GM15510 (cell line): ENCODE data around the gene TEX48.

ENCODE experiments used
- POLR2A ChIP-seq: IDR thresholded peaks from 3 replicates; pipeline ENCODE4 v1.6.1; 2011; ENCODE audit warnings: borderline replicate concordance; ENCODE audit not compliant: insufficient read length; ENCODE audit errors: extremely low read depth

The TEX48 gene

DNA sequence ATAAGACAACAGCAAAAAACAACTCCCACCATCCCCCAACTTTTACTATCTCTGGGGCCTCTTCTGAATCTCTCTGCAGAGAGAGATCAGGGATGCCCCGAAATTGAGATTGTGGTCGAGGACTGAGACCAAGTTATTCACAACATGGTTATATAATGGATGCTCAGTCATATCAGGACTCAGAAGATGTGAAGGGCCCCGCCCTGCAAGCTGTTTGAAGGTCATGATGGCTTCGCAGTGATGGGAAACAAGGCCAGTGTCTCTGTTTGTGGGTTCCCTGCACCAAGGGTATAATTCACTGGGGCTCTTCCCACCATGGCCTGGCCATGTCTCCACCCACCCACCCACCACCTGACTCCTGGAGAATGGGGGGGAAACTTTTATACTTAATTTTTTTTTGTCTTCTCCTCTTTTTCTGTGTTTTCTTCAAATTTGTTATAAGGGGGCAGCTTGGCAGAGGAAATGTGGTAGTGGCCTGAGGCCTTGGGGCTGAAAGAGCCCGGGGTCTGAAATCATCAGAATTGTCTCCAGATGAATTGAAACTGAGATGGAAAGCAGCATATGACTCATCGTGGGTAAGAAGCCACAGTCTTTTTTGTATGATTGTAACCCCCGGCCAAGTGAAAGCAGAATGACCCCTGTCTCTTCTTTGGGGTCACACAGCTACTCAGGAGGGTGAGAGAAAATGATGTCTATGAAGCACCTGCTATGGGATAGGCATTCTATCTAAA lies 15.0 kb upstream of the TEX48 start:
- no peak for TF ChIP-seq POLR2A

DNA sequence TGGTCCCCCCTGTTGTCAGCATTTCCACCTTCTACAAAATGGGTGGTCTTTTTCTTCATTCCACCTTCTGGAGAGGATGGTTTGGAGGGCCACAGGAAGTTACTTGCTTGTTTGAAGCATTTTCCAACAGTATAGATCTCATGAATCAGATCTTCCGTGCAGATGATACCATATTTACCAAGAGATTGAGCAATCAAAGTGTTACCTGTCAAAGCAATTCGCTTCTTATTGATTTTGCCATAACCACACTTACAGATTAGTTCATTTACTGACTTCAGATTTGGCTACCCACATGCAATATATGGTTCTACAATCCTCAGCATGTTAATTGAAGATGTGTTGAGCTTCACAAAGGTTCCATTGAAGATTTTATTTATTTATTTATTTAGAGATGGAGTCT lies 14.0 kb upstream of the TEX48 start:
- no peak for TF ChIP-seq POLR2A

DNA sequence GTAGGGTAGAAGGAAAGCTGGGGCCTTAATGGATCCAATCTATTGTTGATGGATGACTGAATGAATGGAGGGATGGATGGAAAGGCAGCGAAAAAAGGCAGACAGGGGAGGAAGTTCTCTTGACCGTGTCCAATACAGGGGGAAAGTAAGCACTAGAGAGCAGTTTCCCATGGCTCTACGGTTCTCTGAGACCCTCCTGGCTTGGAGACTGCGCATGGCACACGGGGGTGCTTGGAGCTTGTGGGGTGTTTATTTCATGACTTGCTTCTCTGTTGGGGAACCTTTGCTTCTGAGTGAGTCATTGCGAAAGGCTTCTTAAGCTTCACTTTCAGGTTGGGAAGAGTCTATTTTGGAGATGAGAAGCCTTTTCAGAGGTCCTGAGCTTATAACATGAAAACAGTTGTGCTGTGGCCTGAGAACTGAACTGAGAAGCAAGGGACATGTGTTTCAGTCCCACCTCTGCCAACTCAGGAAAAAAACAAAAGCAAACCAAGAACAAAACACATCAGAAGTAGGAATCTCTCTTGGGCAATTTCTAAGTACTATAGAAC lies 12.8 kb upstream of the TEX48 start:
- no peak for TF ChIP-seq POLR2A

DNA sequence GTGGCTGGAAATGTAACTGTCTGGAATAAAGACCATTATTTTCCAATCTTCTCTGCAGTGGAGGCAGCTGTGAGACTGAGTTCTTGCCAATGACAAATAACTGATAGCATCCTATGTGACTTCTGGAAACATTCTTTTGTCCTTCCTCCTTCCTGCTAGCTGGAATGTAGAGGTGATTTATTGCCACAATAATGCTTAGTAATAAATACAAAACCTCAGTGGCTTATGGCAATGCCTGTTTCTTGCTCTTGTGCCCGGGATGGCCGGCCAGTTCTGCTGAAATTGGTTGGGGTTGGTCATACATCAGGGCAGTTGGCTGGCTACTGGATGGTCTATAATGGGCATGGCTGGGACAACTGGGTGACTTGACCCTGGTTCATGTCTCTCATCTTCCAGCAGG lies 12.2 kb upstream of the TEX48 start:
- no peak for TF ChIP-seq POLR2A

DNA sequence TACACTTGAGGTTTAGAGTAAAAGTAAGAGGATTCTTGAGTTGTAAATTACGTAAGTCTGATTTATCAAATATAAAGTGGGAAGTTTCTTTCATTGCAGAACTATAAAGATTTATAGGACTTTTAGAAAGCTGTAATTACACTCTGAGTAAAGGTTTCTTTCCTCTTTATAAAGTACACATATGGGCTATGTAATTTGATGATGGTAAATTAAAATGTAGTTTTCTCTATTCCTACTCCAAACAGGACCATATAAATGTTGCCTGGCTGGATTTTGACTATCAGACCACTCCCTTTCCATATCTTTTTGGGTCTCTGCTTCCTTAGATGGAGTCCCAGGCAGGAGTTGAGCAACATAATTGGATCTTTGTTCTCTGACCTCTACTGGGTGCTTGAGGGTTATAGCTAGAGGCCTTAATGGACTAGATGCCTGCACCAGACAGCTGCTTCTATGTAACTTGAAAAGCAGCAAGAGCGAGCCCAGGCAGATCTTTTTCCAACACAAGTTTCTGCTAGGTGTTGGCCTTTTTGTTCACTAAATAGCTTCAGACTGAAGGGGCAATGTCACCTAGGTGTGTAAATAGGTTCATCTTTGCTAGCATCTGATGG lies 11.4 kb upstream of the TEX48 start:
- no peak for TF ChIP-seq POLR2A

DNA sequence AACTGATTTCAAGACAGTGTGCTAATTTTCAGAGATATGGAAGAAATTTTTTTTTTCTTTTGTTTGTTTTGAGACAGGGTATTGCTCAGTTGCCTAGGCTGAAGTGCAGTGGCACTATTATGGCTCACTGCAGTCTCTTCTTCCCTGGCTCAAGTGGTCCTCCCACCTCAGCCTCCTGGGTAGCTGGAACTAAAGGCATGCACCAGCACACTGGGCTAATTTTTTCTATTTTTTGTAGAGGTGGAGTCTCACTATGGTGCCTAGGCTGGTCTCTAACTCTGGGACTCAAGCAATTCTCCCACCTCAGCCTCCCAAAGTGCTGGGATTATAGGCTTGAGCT lies 9.9 kb upstream of the TEX48 start:
- TF ChIP-seq POLR2A: no peak

DNA sequence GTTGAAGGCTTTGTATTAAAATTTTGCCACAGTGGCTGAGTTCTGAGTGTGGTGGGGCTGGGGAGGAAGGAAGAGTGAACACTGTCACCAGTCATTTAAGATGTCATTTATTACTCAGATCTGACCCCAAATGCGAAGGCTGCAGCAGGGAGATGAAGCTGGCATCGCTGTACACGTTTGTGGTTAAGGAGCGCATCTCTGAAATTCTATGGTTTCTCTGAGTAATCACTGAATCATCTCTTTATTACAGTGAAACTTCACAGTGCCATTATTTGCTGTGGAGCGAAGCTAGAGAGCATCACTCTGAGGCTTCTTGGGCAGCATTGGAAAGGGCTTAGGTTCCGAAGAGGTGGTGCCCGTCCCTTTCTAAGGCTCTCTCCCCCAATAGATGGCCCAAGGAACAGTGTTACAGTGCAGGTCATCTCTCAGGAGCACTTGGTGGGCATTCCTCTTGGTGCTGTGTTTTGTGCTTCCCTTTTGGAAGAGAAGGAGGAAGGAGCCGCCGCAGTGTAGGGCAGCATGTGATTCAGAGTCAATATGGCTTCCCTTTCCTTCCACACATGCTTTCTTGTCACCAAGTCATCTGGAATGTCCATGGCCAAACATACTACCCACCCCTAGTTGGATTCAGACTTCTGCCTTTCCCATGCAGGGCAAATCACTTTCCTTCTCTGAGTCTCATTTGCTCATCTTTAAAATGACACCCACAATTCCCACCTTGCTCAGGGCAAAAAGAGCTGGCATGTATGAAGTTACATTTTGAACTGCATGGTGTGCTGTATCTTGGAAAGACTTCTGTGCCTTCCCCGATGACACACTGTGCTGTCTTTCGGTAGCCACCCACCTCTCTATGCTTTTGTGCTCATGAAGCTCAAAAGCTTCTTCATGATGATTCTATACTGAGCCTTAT lies 9.3 kb upstream of the TEX48 start:
- TF ChIP-seq POLR2A: no peak

DNA sequence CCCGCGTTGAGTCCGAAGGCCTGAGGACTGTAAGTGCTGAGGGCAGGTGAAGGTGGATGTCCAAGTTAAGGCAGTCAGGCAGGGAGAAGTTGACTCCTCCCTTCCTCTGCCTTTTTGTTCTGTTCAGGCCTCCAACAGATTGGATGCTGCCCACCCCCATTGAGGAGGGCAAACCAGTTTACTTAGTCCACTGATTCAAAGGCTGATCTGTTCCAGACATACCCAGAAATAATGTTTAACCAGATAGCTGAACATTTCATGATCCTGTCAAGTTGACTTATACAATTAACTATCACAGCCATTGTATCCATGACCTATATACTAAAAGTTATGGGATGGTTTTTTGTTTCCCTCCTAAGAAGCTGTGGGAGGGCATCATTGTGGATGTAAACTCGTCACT lies 8.3 kb upstream of the TEX48 start:
- no peak for TF ChIP-seq POLR2A

DNA sequence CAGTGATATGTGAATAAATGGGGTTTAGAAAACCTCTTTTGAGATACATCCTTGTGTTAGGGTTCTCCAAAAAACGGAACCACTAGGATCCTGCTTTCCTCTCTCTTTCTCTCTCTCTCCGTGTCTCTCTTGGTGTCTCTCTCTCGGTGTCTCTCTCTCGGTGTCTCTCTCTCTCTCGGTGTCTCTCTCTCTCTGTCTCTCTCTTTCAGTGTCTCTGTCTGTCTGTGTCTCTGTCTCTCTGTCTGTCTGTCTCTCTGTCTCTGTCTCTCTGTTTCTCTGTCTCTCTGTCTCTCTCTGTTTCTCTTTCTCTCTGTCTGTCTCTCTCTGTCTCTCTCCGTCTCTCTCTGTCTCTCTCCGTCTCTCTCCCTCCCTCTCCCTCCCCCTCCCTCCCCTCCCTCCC lies 7.8 kb upstream of the TEX48 start:
- no peak for TF ChIP-seq POLR2A

DNA sequence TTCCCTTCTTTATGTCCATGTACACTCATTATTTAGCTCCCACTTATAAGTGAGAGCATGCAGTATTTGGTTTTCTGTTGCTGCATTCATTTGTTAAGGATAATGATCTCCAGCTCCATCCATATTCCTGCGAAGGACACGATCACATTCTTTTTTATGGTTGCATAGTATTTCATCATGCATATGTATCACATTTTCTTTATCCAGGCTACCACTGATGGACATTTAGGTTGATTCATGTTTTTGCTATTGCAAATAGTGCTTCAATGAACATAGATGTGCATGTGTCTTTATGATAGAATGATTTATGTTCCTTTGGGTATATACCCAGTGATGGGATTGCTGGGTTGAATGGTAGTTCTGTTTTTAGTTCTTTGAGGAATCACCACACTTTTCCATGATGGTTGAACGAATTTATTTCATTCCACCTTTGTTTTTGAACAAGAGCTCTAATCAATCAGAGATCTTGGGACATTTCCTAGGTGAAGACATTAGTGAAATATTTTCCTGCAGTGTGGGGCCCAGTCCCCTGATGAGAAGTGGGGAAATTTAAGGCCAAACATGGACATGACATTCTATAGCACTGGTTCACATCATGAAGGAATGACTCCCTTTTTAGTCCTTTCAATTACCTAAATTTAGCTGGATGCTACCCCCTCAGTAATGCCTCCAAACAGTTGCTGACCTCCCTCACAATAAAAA lies 7.1 kb upstream of the TEX48 start:
- no peak for TF ChIP-seq POLR2A

DNA sequence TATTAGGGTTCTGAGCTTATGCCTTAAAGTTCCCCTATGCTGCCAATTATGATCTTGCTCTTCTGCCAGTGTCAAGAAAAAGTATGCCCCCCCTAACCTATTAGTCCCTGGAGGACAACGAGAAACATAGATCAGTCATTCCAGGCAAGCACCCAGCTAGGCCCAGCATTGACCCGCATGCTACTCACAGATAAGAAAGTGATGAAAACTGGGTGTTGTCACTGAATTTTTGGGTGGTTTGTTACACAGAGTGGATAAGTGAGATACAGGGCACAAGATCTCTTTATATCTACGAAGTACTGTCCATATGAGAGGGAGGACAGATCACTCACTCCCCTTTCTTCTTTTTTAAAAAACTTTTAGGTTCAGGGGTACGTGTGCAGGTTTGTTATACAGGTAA lies 6.4 kb upstream of the TEX48 start:
- TF ChIP-seq POLR2A: no peak

DNA sequence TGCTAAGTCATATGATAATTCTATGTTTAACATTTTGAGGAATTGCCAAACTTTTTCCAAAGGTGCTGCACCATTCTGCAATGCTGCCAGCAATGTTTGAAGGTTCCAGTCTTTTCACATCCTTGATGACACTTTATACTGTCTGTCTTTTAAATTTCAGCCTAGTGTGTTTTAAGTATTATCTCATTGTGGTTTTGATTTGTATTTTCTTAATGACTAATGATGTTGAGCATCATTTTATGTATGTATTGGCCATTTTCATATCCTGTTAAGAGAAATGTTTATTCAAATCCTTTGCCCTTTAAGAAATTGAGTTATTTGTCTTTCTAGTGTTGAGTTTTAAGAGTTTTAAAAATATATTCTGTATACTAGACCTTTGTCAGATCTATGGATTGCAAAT lies 5.0 kb upstream of the TEX48 start:
- no peak for TF ChIP-seq POLR2A

DNA sequence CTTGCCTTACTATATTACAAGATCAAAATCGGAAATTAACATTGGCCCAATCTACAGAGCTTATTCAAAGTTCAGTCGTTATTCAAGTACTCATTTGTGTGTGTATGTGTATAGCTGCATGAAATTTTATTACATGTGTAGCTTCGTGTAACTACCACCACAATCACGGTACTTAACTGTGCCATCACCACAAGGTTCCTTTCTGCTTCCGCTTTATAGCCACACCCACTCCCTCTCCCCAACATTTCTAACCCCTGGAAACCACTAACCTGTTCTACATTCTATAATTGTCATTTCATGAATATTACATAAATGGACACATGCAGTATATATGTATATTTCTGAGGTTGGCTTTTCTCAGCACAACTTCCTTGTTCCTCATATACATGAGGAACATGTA lies 4.0 kb upstream of the TEX48 start:
- TF ChIP-seq POLR2A: no peak

DNA sequence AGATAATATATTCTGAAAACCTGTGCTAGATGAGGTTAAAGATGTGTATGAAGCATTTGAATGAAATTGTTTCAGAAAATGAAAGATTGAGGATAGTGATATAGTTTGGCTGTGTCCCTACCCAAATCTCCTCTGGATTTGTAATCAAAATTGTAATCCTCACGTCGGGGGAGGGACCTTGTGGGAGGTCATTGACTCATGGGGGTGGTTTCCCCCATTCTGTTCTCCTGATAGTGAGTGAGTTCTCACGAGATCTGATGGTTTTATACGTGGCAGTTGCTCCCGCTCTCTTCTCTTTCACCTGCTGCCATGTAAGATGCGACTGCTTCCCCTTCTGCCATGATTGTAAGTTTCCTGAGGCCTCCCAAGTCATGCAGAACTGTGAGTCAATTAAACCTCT lies 2.0 kb upstream of the TEX48 start:
- TF ChIP-seq POLR2A: no peak

DNA sequence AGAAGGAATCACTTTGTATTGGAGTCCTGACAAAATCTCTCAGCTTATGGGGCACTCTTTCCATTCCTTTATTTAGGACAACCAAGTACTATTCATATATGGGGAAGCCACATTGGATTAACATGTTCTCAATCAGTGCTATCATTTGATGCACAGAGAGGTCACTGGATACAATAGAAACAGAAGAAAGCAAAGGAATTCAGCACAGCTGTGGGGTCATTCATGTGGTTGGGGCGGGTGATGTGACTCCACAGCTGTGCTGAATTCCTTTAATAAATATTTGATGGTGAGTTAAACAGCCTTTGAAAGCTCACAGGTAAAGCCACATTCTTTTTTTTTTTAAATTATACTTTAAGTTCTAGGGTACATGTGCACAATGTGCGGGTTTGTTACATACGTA lies 854 bp upstream of the TEX48 start:
- no peak for TF ChIP-seq POLR2A
